ENCODE results near the gene STAP2.
"Not testable (repeated sequence)": the region's sequence is repeated elsewhere in the genome, so short reads cannot be mapped to it uniquely, and the experiment has no call there.

The STAP2 gene

DNA sequence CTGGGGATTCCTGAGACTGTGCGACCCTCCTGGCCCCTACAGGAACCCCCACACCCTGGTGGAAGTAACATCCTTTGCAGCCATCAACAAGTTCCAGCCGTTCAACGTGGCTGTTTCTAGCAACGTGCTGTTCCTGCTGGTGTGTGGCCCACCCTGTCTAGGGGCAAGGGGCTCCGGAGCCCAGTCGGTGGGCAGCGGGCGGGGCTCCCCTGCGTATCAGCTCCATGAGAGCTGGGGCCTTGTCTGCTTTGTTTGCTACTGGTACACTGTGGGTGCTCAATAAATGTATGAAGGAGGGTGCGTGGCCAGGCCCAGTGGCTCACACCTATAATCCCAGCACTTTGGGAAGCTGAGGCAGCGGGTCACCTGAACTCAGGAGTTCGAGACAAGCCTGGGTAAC lies 15.7 kb upstream of the STAP2 start:
- DNase-seq (ENCODE audit: low read depth in 2 of 2), result no peak
- TF ChIP-seq, protein P1, sequence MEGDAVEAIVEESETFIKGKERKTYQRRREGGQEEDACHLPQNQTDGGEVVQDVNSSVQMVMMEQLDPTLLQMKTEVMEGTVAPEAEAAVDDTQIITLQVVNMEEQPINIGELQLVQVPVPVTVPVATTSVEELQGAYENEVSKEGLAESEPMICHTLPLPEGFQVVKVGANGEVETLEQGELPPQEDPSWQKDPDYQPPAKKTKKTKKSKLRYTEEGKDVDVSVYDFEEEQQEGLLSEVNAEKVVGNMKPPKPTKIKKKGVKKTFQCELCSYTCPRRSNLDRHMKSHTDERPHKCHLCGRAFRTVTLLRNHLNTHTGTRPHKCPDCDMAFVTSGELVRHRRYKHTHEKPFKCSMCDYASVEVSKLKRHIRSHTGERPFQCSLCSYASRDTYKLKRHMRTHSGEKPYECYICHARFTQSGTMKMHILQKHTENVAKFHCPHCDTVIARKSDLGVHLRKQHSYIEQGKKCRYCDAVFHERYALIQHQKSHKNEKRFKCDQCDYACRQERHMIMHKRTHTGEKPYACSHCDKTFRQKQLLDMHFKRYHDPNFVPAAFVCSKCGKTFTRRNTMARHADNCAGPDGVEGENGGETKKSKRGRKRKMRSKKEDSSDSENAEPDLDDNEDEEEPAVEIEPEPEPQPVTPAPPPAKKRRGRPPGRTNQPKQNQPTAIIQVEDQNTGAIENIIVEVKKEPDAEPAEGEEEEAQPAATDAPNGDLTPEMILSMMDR (IDR thresholded peaks at IDR 0.05; ENCODE audit: low read depth, low read length), result no peak

DNA sequence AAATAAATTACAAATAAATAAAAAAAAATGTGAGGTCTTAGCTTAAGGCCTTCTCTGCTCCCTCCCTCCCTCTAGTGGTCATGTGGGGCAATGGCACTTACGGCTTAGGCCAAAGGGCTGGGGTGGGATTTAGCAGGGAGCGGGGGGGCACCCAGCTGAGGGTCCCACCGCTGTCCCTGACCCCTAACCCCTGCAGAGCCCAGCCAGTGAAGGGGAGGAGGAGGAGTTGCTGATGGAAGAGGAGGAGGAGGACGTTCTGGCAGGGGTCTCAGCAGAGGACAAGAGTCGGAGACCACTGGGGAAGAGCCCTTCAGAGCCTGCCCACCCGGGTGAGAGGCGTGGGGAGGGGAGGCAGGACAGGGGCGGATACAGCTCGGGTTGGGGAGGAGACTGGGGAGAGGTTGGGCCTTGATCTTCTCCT lies 14.1 kb upstream of the STAP2 start:
- TF ChIP-seq, protein P1 (IDR thresholded peaks at IDR 0.05; ENCODE audit: low read depth, low read length), result peak; percentile 82
- DNase-seq (ENCODE audit: low read depth in 2 of 2), result peak; percentile 81 to 82
- H3K4me3 ChIP-seq (replicated peaks in 1 of 2; ENCODE audit: low read depth in 2 of 2, low read length in 2 of 2), result no peak overlapping the region

More for the DNA sequence above, 15.7 kb upstream of the STAP2 start:
- H3K4me3 ChIP-seq (replicated peaks in 1 of 2; ENCODE audit: low read depth in 2 of 2, low read length in 2 of 2), result no peak overlapping the region

DNA sequence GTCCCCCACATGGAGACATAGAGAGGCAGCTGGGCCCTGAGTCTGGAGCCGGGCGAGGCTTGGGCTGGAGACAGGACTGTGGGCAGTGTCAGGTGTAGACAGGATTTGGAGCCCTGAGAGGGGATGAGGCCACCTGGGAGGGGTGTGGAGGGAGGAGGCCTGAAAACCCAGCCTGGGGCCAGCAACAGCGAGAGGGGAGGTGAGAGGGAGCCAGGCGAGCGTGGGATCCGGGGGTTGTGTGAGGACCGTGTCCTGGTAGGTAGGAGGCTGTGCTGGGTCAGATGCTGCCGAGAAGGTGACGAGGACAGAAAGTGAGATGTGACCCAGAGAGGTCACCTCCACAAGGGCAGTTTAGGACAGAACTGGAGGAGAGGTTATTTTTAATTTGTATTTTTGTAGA lies 12.1 kb upstream of the STAP2 start:
- TF ChIP-seq, protein P1 (IDR thresholded peaks at IDR 0.05; ENCODE audit: low read depth, low read length), result no peak
- no peak overlapping the region for H3K4me3 ChIP-seq (replicated peaks in 1 of 2; ENCODE audit: low read depth in 2 of 2, low read length in 2 of 2)
- DNase-seq (ENCODE audit: low read depth in 2 of 2), result no peak

DNA sequence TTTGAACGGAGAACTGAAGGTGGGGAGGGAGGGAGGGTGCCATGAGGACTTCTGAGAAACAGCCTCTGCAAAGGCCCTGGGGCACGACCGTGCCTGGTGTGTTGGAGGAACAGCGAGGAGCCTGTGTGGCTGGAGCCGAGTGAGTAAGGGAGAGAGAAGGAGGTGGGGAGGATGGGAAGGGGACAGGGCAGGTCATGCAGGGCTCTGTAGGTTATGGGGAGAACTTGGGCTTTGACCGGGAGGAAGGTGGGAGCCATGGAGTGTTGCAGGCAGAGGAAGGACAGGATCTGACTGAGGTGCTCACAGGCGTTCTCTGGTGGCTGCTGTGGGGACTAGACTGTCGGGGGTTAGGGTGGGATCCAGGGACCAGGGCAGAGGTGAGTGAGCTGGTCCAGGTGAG lies 11.5 kb upstream of the STAP2 start:
- TF ChIP-seq, protein P1 (IDR thresholded peaks at IDR 0.05; ENCODE audit: low read depth, low read length), result no peak
- H3K4me3 ChIP-seq (replicated peaks in 1 of 2; ENCODE audit: low read depth in 2 of 2, low read length in 2 of 2), result no peak overlapping the region
- DNase-seq (ENCODE audit: low read depth in 2 of 2), result no peak

DNA sequence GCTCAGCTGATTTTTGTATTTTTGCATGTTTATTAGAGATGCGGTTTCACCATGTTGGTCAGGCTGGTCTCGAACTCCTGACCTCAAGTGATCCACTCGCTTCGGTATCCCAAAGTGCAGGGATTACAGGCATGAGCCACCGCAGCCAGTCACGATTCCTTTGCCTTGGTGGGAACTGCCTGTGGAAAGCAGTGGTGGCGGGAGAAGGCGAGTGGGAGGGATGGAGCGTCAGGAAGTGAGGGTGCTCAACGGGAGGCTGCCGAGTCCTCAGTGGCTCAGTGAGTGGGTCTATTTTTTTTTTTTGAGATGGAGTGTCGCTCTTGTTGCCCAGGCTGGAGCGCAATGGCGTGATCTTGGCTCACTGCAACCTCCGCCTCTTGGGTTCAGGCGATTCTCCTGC lies 10.6 kb upstream of the STAP2 start:
- DNase-seq (ENCODE audit: low read depth in 2 of 2); H3K4me3 ChIP-seq (replicated peaks in 1 of 2; ENCODE audit: low read depth in 2 of 2, low read length in 2 of 2): not testable (repeated sequence)

DNA sequence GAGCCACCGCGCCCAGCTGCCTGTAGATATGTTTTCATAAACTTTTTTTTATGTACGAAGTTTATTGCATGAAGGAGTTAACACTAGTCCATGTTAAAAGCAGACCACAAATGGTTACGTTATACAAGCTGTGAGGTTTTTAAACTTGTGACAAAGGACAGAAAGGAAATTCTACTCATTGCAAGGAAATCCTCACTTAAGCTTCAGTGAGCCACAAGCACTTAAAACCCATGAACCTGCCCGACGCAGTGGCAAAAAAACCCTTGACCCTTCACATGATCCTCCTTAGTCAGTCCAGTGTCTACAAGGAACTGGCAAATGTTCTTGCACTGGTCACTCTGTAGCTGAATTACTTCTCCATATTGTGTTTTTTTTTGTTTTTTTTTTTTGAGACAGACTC lies 8.9 kb upstream of the STAP2 start:
- no peak for DNase-seq (ENCODE audit: low read depth in 2 of 2)
- TF ChIP-seq, protein P1 (IDR thresholded peaks at IDR 0.05; ENCODE audit: low read depth, low read length), result no peak
- no peak overlapping the region for H3K4me3 ChIP-seq (replicated peaks in 1 of 2; ENCODE audit: low read depth in 2 of 2, low read length in 2 of 2)

DNA sequence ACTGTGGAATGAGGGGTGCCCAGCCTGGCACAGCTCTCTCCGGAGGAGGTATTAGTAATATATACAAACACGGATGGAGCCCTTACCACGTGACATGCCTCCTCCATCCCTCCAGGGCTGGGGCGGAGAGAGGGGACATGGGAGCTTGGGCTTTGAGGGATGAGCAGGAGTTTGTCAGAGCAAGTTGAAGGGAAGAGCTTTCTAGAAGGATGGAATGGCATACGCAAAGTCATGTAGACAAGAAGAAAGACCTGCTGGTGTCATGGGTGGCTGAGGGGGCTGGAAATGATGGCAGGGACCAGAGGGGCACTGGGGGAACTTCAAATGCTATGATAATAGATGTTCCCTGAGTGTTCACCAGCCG lies 7.4 kb upstream of the STAP2 start:
- no peak for DNase-seq (ENCODE audit: low read depth in 2 of 2)
- H3K4me3 ChIP-seq (replicated peaks in 1 of 2; ENCODE audit: low read depth in 2 of 2, low read length in 2 of 2), result no peak overlapping the region
- TF ChIP-seq, protein P1 (IDR thresholded peaks at IDR 0.05; ENCODE audit: low read depth, low read length), result no peak
